Suprapubic skin (tissue), 4 donors: ENCODE measurements around the gene PIAS4.

ENCODE experiments used
- CTCF ChIP-seq, 2 donors: fragments of 200-600 bp in 1 of 2; fragments of 450-650 bp in 1 of 2; sonication (generic) in 1 of 2; IDR thresholded peaks; one replicate each; pipeline ENCODE4 v1.5.1; 2016 to 2019; ENCODE audit warnings: antibody characterized with exemption in 2 of 2, mild to moderate bottlenecking in 1 of 2, moderate library complexity in 1 of 2
- POLR2A ChIP-seq, 2 donors: fragments of 450-650 bp; IDR thresholded peaks; one replicate each; pipeline ENCODE4 v1.6.1; 2017; ENCODE audit warnings: antibody characterized with exemption in 2 of 2, mild to moderate bottlenecking in 2 of 2, moderate library complexity in 2 of 2
- POLR2AphosphoS5 ChIP-seq, 3 donors: sonication (generic); formaldehyde crosslinking; IDR thresholded peaks; one replicate each; pipeline ENCODE4 v1.6.1; 2017; ENCODE audit warnings: antibody characterized with exemption in 3 of 3

GRCh38 chr19:4054441-4055208 lies 47.1 kb downstream of the PIAS4 start:
- TF ChIP-seq CTCF (IDR thresholded peaks at IDR 0.05) (no peak), POLR2A (IDR thresholded peaks at IDR 0.05) (no peak), POLR2AphosphoS5 (IDR thresholded peaks at IDR 0.05) (no peak)
